GM10266 (cell line): ENCODE measurements around the gene NDUFA8.

Experiments used
- DNase-seq: peaks from one replicate; pipeline ENCODE4 v3.0.0; 2012; ENCODE audit errors: extremely low spot score
- TF ChIP-seq, protein P1 (sequence below): IDR thresholded peaks from 2 replicates; pipeline ENCODE4 v1.5.1; 2012; ENCODE audit warnings: mild to moderate bottlenecking, low read depth; ENCODE audit not compliant: control insufficient read depth, insufficient read depth; ENCODE audit errors: missing control alignments

NDUFA8 gene

DNA sequence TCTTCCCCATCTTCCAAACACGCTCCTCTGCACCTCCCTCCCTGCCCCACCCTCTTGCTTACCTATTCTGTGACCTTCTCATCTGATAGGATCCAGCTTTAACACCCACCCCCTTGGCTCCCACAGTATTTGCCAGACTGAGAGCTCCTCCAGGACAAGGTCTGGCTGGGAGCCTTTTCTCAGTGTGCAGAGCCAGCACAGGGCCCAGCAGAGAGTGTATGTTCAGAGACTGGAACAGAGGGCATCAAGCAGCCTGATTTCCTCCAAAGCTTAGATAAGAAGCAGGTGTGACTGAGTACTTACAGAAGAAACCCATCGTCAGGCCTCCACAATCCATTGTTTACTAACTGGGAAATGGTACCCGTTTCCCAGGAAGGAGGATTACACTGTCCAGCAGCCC is 42.5 kb upstream of the NDUFA8 start:
- TF ChIP-seq, protein P1, sequence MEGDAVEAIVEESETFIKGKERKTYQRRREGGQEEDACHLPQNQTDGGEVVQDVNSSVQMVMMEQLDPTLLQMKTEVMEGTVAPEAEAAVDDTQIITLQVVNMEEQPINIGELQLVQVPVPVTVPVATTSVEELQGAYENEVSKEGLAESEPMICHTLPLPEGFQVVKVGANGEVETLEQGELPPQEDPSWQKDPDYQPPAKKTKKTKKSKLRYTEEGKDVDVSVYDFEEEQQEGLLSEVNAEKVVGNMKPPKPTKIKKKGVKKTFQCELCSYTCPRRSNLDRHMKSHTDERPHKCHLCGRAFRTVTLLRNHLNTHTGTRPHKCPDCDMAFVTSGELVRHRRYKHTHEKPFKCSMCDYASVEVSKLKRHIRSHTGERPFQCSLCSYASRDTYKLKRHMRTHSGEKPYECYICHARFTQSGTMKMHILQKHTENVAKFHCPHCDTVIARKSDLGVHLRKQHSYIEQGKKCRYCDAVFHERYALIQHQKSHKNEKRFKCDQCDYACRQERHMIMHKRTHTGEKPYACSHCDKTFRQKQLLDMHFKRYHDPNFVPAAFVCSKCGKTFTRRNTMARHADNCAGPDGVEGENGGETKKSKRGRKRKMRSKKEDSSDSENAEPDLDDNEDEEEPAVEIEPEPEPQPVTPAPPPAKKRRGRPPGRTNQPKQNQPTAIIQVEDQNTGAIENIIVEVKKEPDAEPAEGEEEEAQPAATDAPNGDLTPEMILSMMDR, result no peak
- DNase-seq, result no peak

GRCh38 chr9:122201641-122202040 is 42.1 kb upstream of the NDUFA8 start:
- no peak for DNase-seq
- TF ChIP-seq, protein P1, result no peak

DNA sequence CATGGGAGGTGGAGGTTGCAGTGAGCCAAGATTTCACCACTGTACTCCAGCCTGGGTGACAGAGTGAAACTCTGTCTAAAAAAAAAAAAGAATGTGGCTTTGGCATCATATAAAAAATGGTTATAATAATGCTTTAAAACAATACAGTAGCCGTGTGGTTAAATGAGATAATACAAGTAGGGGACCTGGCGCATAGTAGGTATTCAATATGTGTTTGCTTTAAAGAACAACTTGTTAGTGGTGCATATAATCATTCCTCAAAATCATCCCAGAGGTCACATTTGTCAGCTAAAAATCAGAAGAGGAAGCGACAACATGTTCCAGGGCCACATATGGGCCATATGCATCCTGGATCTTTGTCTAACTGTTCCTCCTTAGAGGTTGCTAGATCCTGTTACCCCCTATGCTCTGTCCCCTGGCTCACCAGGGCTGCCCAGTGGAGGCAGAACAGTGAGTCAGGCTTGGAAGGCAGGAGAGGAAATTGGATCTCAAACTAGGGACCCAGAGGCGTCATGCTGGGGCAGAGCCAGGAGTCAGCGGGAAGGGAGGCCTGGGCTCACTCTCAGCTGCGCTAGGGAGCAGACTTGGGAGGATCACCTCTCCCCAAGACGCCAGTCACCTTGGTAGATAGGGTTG is 41.5 kb upstream of the NDUFA8 start:
- DNase-seq, result no peak
- TF ChIP-seq, protein P1, result no peak

DNA sequence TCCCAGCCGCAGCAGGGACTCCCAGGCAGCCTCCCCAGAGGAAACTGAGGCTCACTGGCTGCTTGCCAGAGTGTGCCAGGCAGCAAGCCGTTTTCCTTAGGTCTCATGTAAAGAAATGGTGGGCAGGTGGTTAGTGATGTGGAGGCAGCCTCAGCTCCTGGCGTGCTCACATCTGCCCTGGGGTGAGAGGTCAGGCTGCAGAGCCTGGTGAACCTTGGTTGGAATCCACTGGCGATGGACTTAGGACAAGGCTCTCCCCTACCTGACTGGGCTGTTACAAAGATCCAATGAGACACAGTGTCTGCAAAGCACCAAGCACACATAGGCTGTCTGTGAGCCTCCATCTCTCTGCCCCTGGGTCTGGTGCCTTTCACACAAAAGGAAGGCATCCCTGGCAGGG is 38.3 kb upstream of the NDUFA8 start:
- no peak for DNase-seq
- TF ChIP-seq, protein P1, result no peak

- no peak for DNase-seq
Measured at GRCh38 chr9:122197426-122197825, 37.8 kb upstream of the NDUFA8 start.

DNA sequence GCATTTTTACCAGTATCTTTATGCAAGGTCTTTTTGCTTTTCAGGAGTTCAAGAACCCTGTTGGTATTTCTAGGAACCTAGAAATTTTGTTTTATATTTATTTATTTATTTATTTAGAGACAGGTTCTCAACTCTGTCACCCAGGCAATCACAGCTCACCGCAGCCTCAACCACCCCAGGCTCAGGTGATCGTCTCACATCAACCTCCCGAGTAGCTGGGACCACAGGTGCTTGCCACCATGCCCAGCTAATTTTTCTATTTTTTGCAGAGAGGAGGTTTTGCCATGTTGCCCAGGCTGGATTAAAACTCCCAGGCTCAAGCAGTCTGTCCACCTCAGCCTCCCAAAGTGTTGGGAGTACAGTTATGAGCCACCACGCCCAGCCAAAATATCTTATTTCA is 36.3 kb upstream of the NDUFA8 start:
- no peak for DNase-seq
- TF ChIP-seq, protein P1, result no peak

More at GRCh38 chr9:122197426-122197825, 37.8 kb upstream of the NDUFA8 start:
- TF ChIP-seq, protein P1, result no peak

- TF ChIP-seq, protein P1, result no peak
Measured at GRCh38 chr9:122193651-122194050, 34.1 kb upstream of the NDUFA8 start.

More at GRCh38 chr9:122193651-122194050, 34.1 kb upstream of the NDUFA8 start:
- no peak for DNase-seq
